Stimulated activated CD8-positive, alpha-beta memory T cell treated with anti-CD3 and anti-CD28 coated beads, Interleukin-15, amount 100 ng/mL, for 48 hours (primary cell): ENCODE data around the gene CEACAM16.
A peak's percentile ranks its signal among the peaks of the same experiment; 100 is the strongest.
"Not testable (repeated sequence)": the region's sequence is repeated elsewhere in the genome, so short reads cannot be mapped to it uniquely, and the experiment has no call there.

ENCODE experiments used
- DNase-seq, 2 donors: peaks; one replicate each; pipeline ENCODE4 v3.0.0-alpha.2; 2020; ENCODE audit warnings: low read depth in 2 of 2

CEACAM16 gene

GRCh38 chr19:44698492-44699201 is at the start of gene CEACAM16:
TSS of gene CEACAM16 (plus strand) at chr19:44699151. CDS start at chr19:44701457, 2,306 bp downstream.
- no peak for DNase-seq

GRCh38 chr19:44649578-44650145 is 49.3 kb upstream of the CEACAM16 start:
- no peak for DNase-seq

GRCh38 chr19:44653343-44653742 is 45.6 kb upstream of the CEACAM16 start:
- DNase-seq: no peak

GRCh38 chr19:44653977-44654774 is 44.8 kb upstream of the CEACAM16 start:
- DNase-seq: peak; percentile 55 to 61

GRCh38 chr19:44657211-44657921 is 41.6 kb upstream of the CEACAM16 start:
- DNase-seq: peak; percentile 42 to 50

GRCh38 chr19:44658069-44658733 is 40.8 kb upstream of the CEACAM16 start:
- no peak for DNase-seq

- DNase-seq: no peak
These were observed 38.9 kb upstream of the CEACAM16 start for GRCh38 chr19:44660081-44660480.

- no peak for DNase-seq
These were observed 37.7 kb upstream of the CEACAM16 start for GRCh38 chr19:44661205-44661604.

GRCh38 chr19:44661904-44662303 is 37.0 kb upstream of the CEACAM16 start:
- DNase-seq: no peak

GRCh38 chr19:44662691-44663385 is 36.1 kb upstream of the CEACAM16 start:
- no peak for DNase-seq

- no peak for DNase-seq
These were observed 35.0 kb upstream of the CEACAM16 start for GRCh38 chr19:44663996-44664395.

GRCh38 chr19:44664976-44665375 is 34.0 kb upstream of the CEACAM16 start:
- DNase-seq: no peak

- no peak for DNase-seq
These were observed 31.9 kb upstream of the CEACAM16 start for GRCh38 chr19:44666852-44667556.

- DNase-seq: no peak
These were observed 29.8 kb upstream of the CEACAM16 start for GRCh38 chr19:44668985-44669764.

- DNase-seq: not testable (repeated sequence)
These were observed 28.9 kb upstream of the CEACAM16 start for GRCh38 chr19:44670027-44670426.

- no peak for DNase-seq
These were observed 27.6 kb upstream of the CEACAM16 start, which contains the start of gene CEACAM19 for GRCh38 chr19:44671400-44671799. TSS of gene CEACAM19 (plus strand) at chr19:44671482. CDS start at chr19:44671932, 450 bp downstream.

GRCh38 chr19:44672226-44672625 is 26.7 kb upstream of the CEACAM16 start:
- DNase-seq: no peak

GRCh38 chr19:44673510-44673909 is 25.4 kb upstream of the CEACAM16 start:
- no peak for DNase-seq

GRCh38 chr19:44675521-44675920 is 23.4 kb upstream of the CEACAM16 start:
- DNase-seq: no peak
